Measurements from ENCODE around the gene SYPL2. TPM values are rescaled to one million over a fixed set of nuclear protein-coding genes. Genes with fewer than 3 reads are reported as not detected.

The SYPL2 gene
- total RNA-seq, 1 experiment from 2014 or later: 1.3 TPM

DNA sequence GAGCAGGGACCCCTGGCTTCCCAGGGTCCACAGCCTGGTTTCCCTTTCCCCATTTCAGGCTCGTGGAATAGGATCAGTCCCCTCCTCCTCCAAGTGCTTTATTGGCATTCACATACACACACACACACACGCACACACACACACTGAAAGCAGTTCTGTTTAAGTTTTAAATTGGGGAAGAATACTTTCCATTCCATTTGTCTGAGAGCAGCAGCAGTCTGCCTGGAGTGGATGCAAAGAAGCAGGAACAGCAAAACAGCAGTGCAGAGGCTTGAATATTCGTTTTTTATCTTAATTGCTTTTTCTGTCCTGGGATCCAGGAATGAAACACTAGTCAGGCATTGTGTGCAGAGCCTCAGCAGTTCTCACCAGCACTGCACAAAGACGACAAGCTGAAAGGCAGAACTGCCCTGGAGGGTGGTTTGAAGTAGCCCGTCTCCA is 34.6 kb downstream of the SYPL2 start:
- Histone ChIP-seq H3K9ac (ENCODE audit: low read length) (no peak overlapping the region), H3K36me3 (ENCODE audit: control insufficient read depth in 1 of 2, insufficient read depth in 2 of 2, low read length in 2 of 2) (peaks cover 2 to 5% of the 10 kb centered on the region in 2 experiments; a peak in 1 of 4 replicates), H3K79me2 (ENCODE audit: insufficient read depth, low read length) (no peaks in the 10 kb centered on the region), H4K20me1 (ENCODE audit: insufficient read depth) (no peaks in the 10 kb centered on the region), H3K4me1 (ENCODE audit: control insufficient read depth in 1 of 2, insufficient read depth in 2 of 2, low read length in 2 of 2) (peaks cover 0 to 3% of the 10 kb centered on the region in 2 experiments; a peak in 1 of 4 replicates), H3K27ac (ENCODE audit: low read depth, low read length) (no peak overlapping the region), H3K9me2 (ENCODE audit: insufficient read depth) (no peaks in the 10 kb centered on the region; the same call in 1 of the 2 replicates), H2AFZ (ENCODE audit: low read depth, low read length, poor library complexity, severe bottlenecking) (no peak overlapping the region), H3K27me3 (ENCODE audit: insufficient read depth, low read length) (no peaks in the 10 kb centered on the region), H3K4me3 (replicated peaks in 1 of 2; ENCODE audit: low read depth in 1 of 2, low read length in 2 of 2) (no peak overlapping the region), H3K4me2 (ENCODE audit: low read length) (no peak overlapping the region), H3K9me3 (ENCODE audit: control insufficient read depth in 1 of 2, insufficient read depth in 1 of 2, low read depth in 1 of 2, low read length in 2 of 2) (no peaks in the 10 kb centered on the region)
- DNase-seq (ENCODE audit: low read depth, low spot score) (no peak), ATAC-seq (no peak)
- BruUV-seq (replicated peaks): no TSS peak
- RAD21 ChIA-PET (ENCODE audit: low non-redundant PET in 1 of 2, low total read pairs in 2 of 2, uncharacterized antibody in 2 of 2, unreplicated experiment in 2 of 2): no interaction called here
- intact Hi-C loops (cut with micrococcal nuclease): no loop called here
- CTCF ChIA-PET: interaction anchor here (2.9 to 5.0 kb wide), 2 partner anchors 15 to 31 kb away, joined by 8 to 70 read pairs; no protein-coding TSS in a partner anchor
- POLR2A ChIA-PET: no interaction called here
- TF ChIP-seq JUND (IDR thresholded peaks at IDR 0.05) (no peak), ZNF274 (IDR thresholded peaks at IDR 0.05; ENCODE audit: low read depth, low read length) (no peak), CBX3 (IDR thresholded peaks at IDR 0.05; ENCODE audit: low read depth) (no peak), RAD21 (IDR thresholded peaks at IDR 0.05; ENCODE audit: low read depth) (no peak), ZFX (IDR thresholded peaks at IDR 0.05) (no peak), EGR1 (IDR thresholded peaks at IDR 0.05; ENCODE audit: low read depth) (no peak), SP1 (IDR thresholded peaks at IDR 0.05; ENCODE audit: low read depth) (no peak)
- TF ChIP-seq, protein P1, sequence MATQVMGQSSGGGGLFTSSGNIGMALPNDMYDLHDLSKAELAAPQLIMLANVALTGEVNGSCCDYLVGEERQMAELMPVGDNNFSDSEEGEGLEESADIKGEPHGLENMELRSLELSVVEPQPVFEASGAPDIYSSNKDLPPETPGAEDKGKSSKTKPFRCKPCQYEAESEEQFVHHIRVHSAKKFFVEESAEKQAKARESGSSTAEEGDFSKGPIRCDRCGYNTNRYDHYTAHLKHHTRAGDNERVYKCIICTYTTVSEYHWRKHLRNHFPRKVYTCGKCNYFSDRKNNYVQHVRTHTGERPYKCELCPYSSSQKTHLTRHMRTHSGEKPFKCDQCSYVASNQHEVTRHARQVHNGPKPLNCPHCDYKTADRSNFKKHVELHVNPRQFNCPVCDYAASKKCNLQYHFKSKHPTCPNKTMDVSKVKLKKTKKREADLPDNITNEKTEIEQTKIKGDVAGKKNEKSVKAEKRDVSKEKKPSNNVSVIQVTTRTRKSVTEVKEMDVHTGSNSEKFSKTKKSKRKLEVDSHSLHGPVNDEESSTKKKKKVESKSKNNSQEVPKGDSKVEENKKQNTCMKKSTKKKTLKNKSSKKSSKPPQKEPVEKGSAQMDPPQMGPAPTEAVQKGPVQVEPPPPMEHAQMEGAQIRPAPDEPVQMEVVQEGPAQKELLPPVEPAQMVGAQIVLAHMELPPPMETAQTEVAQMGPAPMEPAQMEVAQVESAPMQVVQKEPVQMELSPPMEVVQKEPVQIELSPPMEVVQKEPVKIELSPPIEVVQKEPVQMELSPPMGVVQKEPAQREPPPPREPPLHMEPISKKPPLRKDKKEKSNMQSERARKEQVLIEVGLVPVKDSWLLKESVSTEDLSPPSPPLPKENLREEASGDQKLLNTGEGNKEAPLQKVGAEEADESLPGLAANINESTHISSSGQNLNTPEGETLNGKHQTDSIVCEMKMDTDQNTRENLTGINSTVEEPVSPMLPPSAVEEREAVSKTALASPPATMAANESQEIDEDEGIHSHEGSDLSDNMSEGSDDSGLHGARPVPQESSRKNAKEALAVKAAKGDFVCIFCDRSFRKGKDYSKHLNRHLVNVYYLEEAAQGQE (IDR thresholded peaks at IDR 0.05; ENCODE audit: low read depth): no peak
- TF ChIP-seq, protein P2, sequence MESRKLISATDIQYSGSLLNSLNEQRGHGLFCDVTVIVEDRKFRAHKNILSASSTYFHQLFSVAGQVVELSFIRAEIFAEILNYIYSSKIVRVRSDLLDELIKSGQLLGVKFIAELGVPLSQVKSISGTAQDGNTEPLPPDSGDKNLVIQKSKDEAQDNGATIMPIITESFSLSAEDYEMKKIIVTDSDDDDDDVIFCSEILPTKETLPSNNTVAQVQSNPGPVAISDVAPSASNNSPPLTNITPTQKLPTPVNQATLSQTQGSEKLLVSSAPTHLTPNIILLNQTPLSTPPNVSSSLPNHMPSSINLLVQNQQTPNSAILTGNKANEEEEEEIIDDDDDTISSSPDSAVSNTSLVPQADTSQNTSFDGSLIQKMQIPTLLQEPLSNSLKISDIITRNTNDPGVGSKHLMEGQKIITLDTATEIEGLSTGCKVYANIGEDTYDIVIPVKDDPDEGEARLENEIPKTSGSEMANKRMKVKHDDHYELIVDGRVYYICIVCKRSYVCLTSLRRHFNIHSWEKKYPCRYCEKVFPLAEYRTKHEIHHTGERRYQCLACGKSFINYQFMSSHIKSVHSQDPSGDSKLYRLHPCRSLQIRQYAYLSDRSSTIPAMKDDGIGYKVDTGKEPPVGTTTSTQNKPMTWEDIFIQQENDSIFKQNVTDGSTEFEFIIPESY (IDR thresholded peaks at IDR 0.05; ENCODE audit: extremely low read depth, insufficient replicate concordance, low read length): no peak
